HUES48 (cell line): ENCODE data around the gene EYS.
A peak's percentile ranks its signal among the peaks of the same experiment; 100 is the strongest.
"Not testable (repeated sequence)": the region's sequence is repeated elsewhere in the genome, so short reads cannot be mapped to it uniquely, and the experiment has no call there.

Experiments
- H3K27ac ChIP-seq: one replicate; pipeline ENCODE4 v1.7.0; 2013; ENCODE audit warnings: low read depth, low read length, inconsistent platforms
- H3K27me3 ChIP-seq: 2 replicates; pipeline ENCODE4 v1.6.1; 2013; ENCODE audit warnings: mild to moderate bottlenecking, low read length; ENCODE audit not compliant: control insufficient read depth, insufficient read depth
- H3K36me3 ChIP-seq: 2 replicates; pipeline ENCODE4 v1.6.1; 2013; ENCODE audit warnings: low read length; ENCODE audit not compliant: control insufficient read depth, insufficient read depth
- H3K4me1 ChIP-seq: 2 replicates; pipeline ENCODE4 v1.6.1; 2013; ENCODE audit warnings: mild to moderate bottlenecking, low read length; ENCODE audit not compliant: control insufficient read depth, insufficient read depth
- H3K4me3 ChIP-seq: 2 replicates; pipeline ENCODE4 v1.5.1; 2013; ENCODE audit warnings: mild to moderate bottlenecking, low read depth, low read length
- H3K9ac ChIP-seq: 2 replicates; pipeline ENCODE4 v1.6.1; 2013; ENCODE audit warnings: mild to moderate bottlenecking, low read depth, low read length, moderate library complexity
- H3K9me3 ChIP-seq: 2 replicates; pipeline ENCODE4 v1.6.1; 2013; ENCODE audit warnings: low read length; ENCODE audit not compliant: control insufficient read depth, insufficient read depth

Gene EYS

GRCh38 chr6:64258752-64259151, 1448.3 kb downstream of the EYS start:
- H3K4me1 ChIP-seq, result peaks cover 33% of the 10 kb centered on the region
- no peaks in the 10 kb centered on the region for H3K27me3 ChIP-seq
- H3K27ac ChIP-seq, result peak overlapping the region; percentile 40
- H3K9ac ChIP-seq, result no peak overlapping the region
- no peaks in the 10 kb centered on the region for H3K9me3 ChIP-seq
- H3K36me3 ChIP-seq, result no peaks in the 10 kb centered on the region
- H3K4me3 ChIP-seq, result no peak overlapping the region

- Histone ChIP-seq H3K27ac (no peak overlapping the region), H3K36me3 (no peaks in the 10 kb centered on the region), H3K4me1 (peaks cover 28% of the 10 kb centered on the region), H3K27me3 (no peaks in the 10 kb centered on the region), H3K9ac (no peak overlapping the region), H3K9me3 (no peaks in the 10 kb centered on the region), H3K4me3 (no peak overlapping the region)
Measured at GRCh38 chr6:64258302-64258701, 1448.7 kb downstream of the EYS start.

DNA sequence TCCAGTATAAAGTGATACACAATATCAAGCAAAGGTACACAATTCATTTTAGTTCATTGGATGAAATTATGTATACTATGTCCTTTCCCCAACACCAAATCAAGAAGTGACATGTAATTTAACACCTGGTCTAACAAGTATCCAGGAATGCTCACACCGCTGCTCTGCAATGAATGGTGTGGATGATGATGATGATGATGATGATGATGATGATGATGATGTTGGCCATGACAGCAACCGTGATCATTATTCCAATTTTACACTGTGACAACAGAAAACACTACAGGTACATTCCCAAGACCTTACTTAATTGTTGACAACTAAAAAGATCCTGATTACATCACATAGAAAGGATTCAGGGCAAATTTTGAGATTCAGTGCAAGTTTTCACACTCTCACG, 1449.4 kb downstream of the EYS start:
- Histone ChIP-seq H3K36me3 (no peaks in the 10 kb centered on the region), H3K4me3 (no peak overlapping the region), H3K9me3 (no peaks in the 10 kb centered on the region), H3K27ac (no peak overlapping the region), H3K4me1 (peaks cover 21% of the 10 kb centered on the region), H3K27me3 (no peaks in the 10 kb centered on the region), H3K9ac (no peak overlapping the region)

- Histone ChIP-seq H3K9ac (no peak overlapping the region), H3K4me1 (peaks cover 17% of the 10 kb centered on the region), H3K27me3 (no peaks in the 10 kb centered on the region), H3K27ac (no peak overlapping the region), H3K4me3 (no peak overlapping the region), H3K9me3 (no peaks in the 10 kb centered on the region), H3K36me3 (no peaks in the 10 kb centered on the region)
Measured at GRCh38 chr6:64256483-64256882, 1450.5 kb downstream of the EYS start.

DNA sequence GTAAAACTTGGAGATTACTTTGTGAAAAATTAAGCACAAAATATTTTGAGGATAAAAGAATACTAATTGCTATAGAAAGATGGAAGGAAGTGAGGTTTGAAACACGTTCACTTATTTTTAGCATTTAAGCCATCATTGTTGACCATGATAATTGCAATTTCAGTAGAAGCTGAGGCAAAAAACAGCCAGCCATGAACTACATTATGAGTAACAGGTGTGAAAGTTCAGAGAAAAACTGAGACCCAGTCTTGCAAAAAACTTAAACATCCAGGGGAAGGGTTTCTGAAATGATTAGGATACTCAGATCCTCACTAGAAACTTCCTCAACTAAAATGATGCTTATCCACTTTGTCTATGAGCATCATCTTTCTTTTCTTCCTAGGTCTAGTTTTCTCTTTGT, 1452.0 kb downstream of the EYS start:
- no peaks in the 10 kb centered on the region for H3K27me3 ChIP-seq
- H3K36me3 ChIP-seq, result no peaks in the 10 kb centered on the region
- peaks cover 14% of the 10 kb centered on the region for H3K4me1 ChIP-seq
- no peak overlapping the region for H3K27ac ChIP-seq
- no peaks in the 10 kb centered on the region for H3K9me3 ChIP-seq
- H3K4me3 ChIP-seq, result no peak overlapping the region
- no peak overlapping the region for H3K9ac ChIP-seq

DNA sequence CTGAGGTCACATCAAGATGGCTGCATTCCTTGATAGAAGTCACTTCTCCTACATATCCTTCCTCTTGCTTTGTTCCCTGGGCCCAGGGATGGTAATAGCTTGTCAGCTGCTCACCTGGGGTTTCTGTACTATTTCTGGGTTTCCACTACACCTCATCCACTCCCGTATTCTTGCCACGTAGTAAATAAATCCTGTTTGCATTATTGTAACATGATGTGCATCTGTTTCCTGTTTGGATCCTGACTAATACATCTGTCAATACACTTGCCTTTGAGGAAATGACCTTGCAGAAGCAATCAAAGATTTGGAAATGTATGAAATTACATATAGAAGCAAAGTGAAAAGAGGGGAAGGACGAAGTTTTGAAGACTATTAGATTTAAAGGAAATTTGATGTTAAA, 1452.5 kb downstream of the EYS start:
- Histone ChIP-seq H3K27ac (no peak overlapping the region), H3K9ac (no peak overlapping the region), H3K27me3 (no peaks in the 10 kb centered on the region), H3K4me1 (peaks cover 9% of the 10 kb centered on the region), H3K4me3 (no peak overlapping the region), H3K36me3 (no peaks in the 10 kb centered on the region), H3K9me3 (no peaks in the 10 kb centered on the region)

- Histone ChIP-seq H3K4me3 (no peak overlapping the region), H3K27ac (no peak overlapping the region), H3K9ac (no peak overlapping the region), H3K36me3 (no peaks in the 10 kb centered on the region), H3K9me3 (no peaks in the 10 kb centered on the region), H3K27me3 (no peaks in the 10 kb centered on the region), H3K4me1 (no peaks in the 10 kb centered on the region)
Measured at GRCh38 chr6:64252256-64252655, 1454.8 kb downstream of the EYS start.

GRCh38 chr6:64250126-64250525, 1456.9 kb downstream of the EYS start:
- Histone ChIP-seq H3K4me1 (no peaks in the 10 kb centered on the region), H3K27ac (no peak overlapping the region), H3K4me3 (no peak overlapping the region), H3K9me3 (no peaks in the 10 kb centered on the region), H3K9ac (no peak overlapping the region), H3K27me3 (no peaks in the 10 kb centered on the region), H3K36me3 (no peaks in the 10 kb centered on the region)

DNA sequence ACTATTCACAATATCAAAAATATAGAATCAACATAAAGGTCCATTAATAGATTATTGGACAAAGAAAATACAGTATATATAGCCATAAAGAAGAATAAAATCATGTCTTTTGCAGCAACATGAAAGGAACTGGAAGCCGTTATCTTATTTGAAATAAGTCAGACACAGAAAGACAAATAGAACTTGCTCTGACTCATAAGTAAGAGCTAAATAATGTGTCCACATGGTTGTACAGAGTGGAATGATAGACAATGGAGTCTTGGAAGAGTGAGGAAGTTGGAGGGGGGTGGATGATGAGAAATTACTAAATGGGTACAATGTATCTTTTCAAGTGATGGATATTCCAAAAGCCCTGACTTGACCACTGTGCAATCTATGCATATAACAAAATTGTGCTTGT, 1457.9 kb downstream of the EYS start:
- no peak overlapping the region for H3K9ac ChIP-seq
- no peaks in the 10 kb centered on the region for H3K4me1 ChIP-seq
- no peaks in the 10 kb centered on the region for H3K9me3 ChIP-seq
- H3K36me3 ChIP-seq, result no peaks in the 10 kb centered on the region
- H3K4me3 ChIP-seq, result no peak overlapping the region
- no peaks in the 10 kb centered on the region for H3K27me3 ChIP-seq
- H3K27ac ChIP-seq, result no peak overlapping the region

DNA sequence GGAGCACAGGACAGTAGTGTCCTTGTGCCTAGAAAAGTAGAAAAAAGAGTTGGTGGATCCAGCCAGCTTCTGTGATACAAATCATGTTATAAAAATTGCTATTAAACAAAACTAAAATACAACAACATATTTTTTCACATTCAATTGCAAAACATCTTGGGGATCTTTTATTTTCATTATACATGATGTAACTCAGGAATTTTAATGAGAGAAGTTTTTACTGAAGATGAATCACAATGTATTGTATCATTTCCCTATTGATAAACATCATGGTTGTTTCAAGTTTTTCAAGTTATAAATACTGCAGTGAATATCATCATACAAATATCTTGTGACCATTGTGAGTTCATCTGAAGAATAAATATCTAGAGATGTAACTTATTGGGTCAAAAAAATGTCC, 1463.4 kb downstream of the EYS start:
- no peaks in the 10 kb centered on the region for H3K4me1 ChIP-seq
- no peaks in the 10 kb centered on the region for H3K36me3 ChIP-seq
- no peak overlapping the region for H3K27ac ChIP-seq
- no peaks in the 10 kb centered on the region for H3K27me3 ChIP-seq
- no peak overlapping the region for H3K4me3 ChIP-seq
- no peak overlapping the region for H3K9ac ChIP-seq
- H3K9me3 ChIP-seq, result 0 out of 2 replicates have a peak, but pooled peaks cover 5% of the 10 kb centered on the region

- H3K9ac ChIP-seq, H3K27ac ChIP-seq, H3K27me3 ChIP-seq, H3K9me3 ChIP-seq, H3K4me3 ChIP-seq, H3K36me3 ChIP-seq, H3K4me1 ChIP-seq: not testable (repeated sequence)
Measured at GRCh38 chr6:64238908-64239307, 1468.1 kb downstream of the EYS start.

GRCh38 chr6:64238071-64238470, 1469.0 kb downstream of the EYS start:
- no peaks in the 10 kb centered on the region for H3K27me3 ChIP-seq
- no peaks in the 10 kb centered on the region for H3K4me1 ChIP-seq
- no peaks in the 10 kb centered on the region for H3K36me3 ChIP-seq
- no peak overlapping the region for H3K9ac ChIP-seq
- no peak overlapping the region for H3K27ac ChIP-seq
- no peak overlapping the region for H3K4me3 ChIP-seq
- H3K9me3 ChIP-seq, result 0 out of 2 replicates have a peak, but pooled peaks cover 5% of the 10 kb centered on the region
